Measurements from ENCODE around the gene INO80B. TPM values are rescaled to one million over a fixed set of nuclear protein-coding genes. Genes with fewer than 3 reads are reported as not detected.

The INO80B gene
- total RNA-seq, 2 donors from 2014 or later = 6.3 to 32.4 TPM

GRCh38 chr2:74498500-74499266 is 43.8 kb downstream of the INO80B start:
- Histone ChIP-seq H3K27ac (no peak overlapping the region), H3K36me3 (replicated peaks in 1 of 2; ENCODE audit: insufficient read depth in 1 of 2, low read depth in 2 of 2) (no peaks in the 10 kb centered on the region), H3K9me3 (no peaks in the 10 kb centered on the region), H3K4me1 (peaks cover 45% of the 10 kb centered on the region), H3K4me3 (peak overlapping the region in 1 of 2 donors; percentile 8), H3K27me3 (peaks cover 0 to 5% of the 10 kb centered on the region in 2 donors)
- whole genome bisulfite sequencing, 2 donors = 5 to 7% methylated on average over 39 to 41 of the region's 41 CpGs
- intact Hi-C loops (cut with DNase I) = no loop called here
- ATAC-seq = no peak
- TF ChIP-seq POLR2A (IDR thresholded peaks at IDR 0.05) = no peak
- TF ChIP-seq, protein P1, sequence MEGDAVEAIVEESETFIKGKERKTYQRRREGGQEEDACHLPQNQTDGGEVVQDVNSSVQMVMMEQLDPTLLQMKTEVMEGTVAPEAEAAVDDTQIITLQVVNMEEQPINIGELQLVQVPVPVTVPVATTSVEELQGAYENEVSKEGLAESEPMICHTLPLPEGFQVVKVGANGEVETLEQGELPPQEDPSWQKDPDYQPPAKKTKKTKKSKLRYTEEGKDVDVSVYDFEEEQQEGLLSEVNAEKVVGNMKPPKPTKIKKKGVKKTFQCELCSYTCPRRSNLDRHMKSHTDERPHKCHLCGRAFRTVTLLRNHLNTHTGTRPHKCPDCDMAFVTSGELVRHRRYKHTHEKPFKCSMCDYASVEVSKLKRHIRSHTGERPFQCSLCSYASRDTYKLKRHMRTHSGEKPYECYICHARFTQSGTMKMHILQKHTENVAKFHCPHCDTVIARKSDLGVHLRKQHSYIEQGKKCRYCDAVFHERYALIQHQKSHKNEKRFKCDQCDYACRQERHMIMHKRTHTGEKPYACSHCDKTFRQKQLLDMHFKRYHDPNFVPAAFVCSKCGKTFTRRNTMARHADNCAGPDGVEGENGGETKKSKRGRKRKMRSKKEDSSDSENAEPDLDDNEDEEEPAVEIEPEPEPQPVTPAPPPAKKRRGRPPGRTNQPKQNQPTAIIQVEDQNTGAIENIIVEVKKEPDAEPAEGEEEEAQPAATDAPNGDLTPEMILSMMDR (IDR thresholded peaks at IDR 0.05) = no peak
- no peak for DNase-seq

DNA sequence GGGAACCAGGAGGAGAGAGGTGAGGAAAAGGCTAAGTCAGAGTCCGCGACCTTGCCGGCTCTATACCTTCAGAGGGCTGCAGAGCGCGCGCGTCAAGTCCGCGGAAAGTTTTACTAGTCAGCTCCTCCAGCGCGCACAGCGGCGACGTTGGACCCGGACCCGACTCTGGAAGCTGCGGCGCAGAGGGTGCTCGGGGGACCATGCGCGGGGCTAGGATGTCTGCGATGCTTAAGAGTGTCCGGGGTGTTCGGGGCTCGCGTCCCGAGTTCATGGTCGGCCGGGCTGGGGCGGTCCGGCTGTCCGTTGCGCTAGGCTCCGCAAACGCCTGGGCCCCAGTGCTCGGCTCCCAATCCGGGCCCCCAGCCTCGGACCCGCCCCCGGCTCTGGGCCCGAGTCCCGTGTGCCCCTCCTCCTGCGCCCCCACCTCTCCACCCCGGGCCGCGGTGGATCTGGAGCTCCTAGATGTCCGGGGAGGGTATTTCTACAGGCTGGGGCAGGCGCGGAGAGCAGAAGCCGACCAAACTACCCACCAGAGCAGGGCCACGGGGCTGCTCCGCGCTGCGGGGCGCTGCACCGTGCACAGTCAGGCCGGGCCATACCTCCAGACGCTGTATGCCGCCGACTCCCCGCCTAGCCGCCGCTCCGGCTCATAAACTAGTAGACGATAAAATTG is 44.5 kb downstream of the INO80B start, which contains the start of gene LBX2:
TSS of gene LBX2 (minus strand) at position 337 of the 673 bp plus-strand sequence. CDS start at position 271, 66 bp downstream.
- TF ChIP-seq POLR2A (IDR thresholded peaks at IDR 0.05) = no peak
- TF ChIP-seq, protein P1 (IDR thresholded peaks at IDR 0.05) = no peak
- DNase-seq = no peak
- ATAC-seq = no peak
- 19 to 27% methylated on average over 3 to 54 of the region's 65 CpGs for WGBS, 2 donors
- Histone ChIP-seq H3K27me3 (peaks cover 0 to 5% of the 10 kb centered on the region in 2 donors), H3K4me3 (no peak within 1 kb of the TSS), H3K36me3 (replicated peaks in 1 of 2; ENCODE audit: insufficient read depth in 1 of 2, low read depth in 2 of 2) (no peaks in the 10 kb centered on the region), H3K4me1 (peaks cover 52% of the 10 kb centered on the region), H3K9me3 (no peaks in the 10 kb centered on the region), H3K27ac (no peak within 1 kb of the TSS)
- intact Hi-C loops (cut with DNase I) = no loop called here

- intact Hi-C loops (cut with DNase I) = no loop called here
- no peak for ATAC-seq
- WGBS, 2 donors = 66 to 73% methylated on average over 13 to 15 of the region's 15 CpGs
- Histone ChIP-seq H3K27ac (no peak overlapping the region), H3K9me3 (no peaks in the 10 kb centered on the region), H3K4me1 (peaks cover 55% of the 10 kb centered on the region), H3K36me3 (replicated peaks in 1 of 2; ENCODE audit: insufficient read depth in 1 of 2, low read depth in 2 of 2) (no peaks in the 10 kb centered on the region), H3K4me3 (no peak overlapping the region), H3K27me3 (peaks cover 0 to 5% of the 10 kb centered on the region in 2 donors)
- TF ChIP-seq, protein P1 (IDR thresholded peaks at IDR 0.05) = no peak
- TF ChIP-seq POLR2A (IDR thresholded peaks at IDR 0.05) = no peak
- DNase-seq = no peak
These were observed 45.2 kb downstream of the INO80B start for GRCh38 chr2:74499940-74500577.

GRCh38 chr2:74500578-74500946 is 45.7 kb downstream of the INO80B start:
- Histone ChIP-seq H3K27ac (no peak overlapping the region), H3K36me3 (replicated peaks in 1 of 2; ENCODE audit: insufficient read depth in 1 of 2, low read depth in 2 of 2) (no peaks in the 10 kb centered on the region), H3K4me1 (peaks cover 60% of the 10 kb centered on the region), H3K9me3 (no peaks in the 10 kb centered on the region), H3K27me3 (peaks cover 0 to 5% of the 10 kb centered on the region in 2 donors), H3K4me3 (no peak overlapping the region)
- no peak for DNase-seq
- TF ChIP-seq POLR2A (IDR thresholded peaks at IDR 0.05) = no peak
- TF ChIP-seq, protein P1 (IDR thresholded peaks at IDR 0.05) = no peak
- ATAC-seq = no peak
- intact Hi-C loops (cut with DNase I) = no loop called here
